ENCODE results near the gene INTU. TPM values are rescaled to one million over a fixed set of nuclear protein-coding genes. Genes with fewer than 3 reads are reported as not detected.
A peak's percentile ranks its signal among the peaks of the same experiment; 100 is the strongest.

The INTU gene
- total RNA-seq, 4 donors from 2014 or later = 5.8 to 19.3 (median 8.3) TPM

GRCh38 chr4:127698789-127699200 is 66.0 kb downstream of the INTU start:
- no peak for TF ChIP-seq CTCF (IDR thresholded peaks at IDR 0.05)
- no peak for DNase-seq (ENCODE audit: low spot score)
- ATAC-seq (ENCODE audit: low FRiP score) = no peak

- no peak for DNase-seq (ENCODE audit: low spot score)
- TF ChIP-seq CTCF (IDR thresholded peaks at IDR 0.05) = no peak
- peak; percentile 93 for ATAC-seq (ENCODE audit: low FRiP score)
These were observed 76.2 kb downstream of the INTU start for GRCh38 chr4:127708985-127709384.

- DNase-seq (ENCODE audit: low spot score) (no peak), ATAC-seq (ENCODE audit: low FRiP score) (no peak)
- TF ChIP-seq CTCF (IDR thresholded peaks at IDR 0.05) = no peak
These were observed 76.7 kb downstream of the INTU start for GRCh38 chr4:127709456-127709855.

GRCh38 chr4:127730142-127730913 is 97.6 kb downstream of the INTU start, which contains the start of gene SLC25A31:
TSS of gene SLC25A31 (plus strand) at chr4:127730400. CDS start at chr4:127730546, 146 bp downstream.
- ATAC-seq (ENCODE audit: low FRiP score) = no peak
- no peak for TF ChIP-seq CTCF (IDR thresholded peaks at IDR 0.05)
- no peak for DNase-seq (ENCODE audit: low spot score)

GRCh38 chr4:127731406-127731805 is 98.6 kb downstream of the INTU start:
- TF ChIP-seq CTCF (IDR thresholded peaks at IDR 0.05) = no peak
- DNase-seq (ENCODE audit: low spot score) (no peak), ATAC-seq (ENCODE audit: low FRiP score) (no peak)

GRCh38 chr4:127732623-127733328 is 100.0 kb downstream of the INTU start:
- no peak for TF ChIP-seq CTCF (IDR thresholded peaks at IDR 0.05)
- DNase-seq (ENCODE audit: low spot score) = no peak
- no peak for ATAC-seq (ENCODE audit: low FRiP score)
